Panc1 (cell line): ENCODE measurements around the gene ARFIP1.

Experiments
- CTCF ChIP-seq: fragments of 450-650 bp; IDR thresholded peaks from 2 replicates; pipeline ENCODE4 v1.5.1; 2017; ENCODE audit warnings: mild to moderate bottlenecking
- POLR2AphosphoS5 ChIP-seq: IDR thresholded peaks from 2 replicates; pipeline ENCODE4 v1.6.1; 2012; ENCODE audit warnings: mild to moderate bottlenecking, low read depth, low read length, moderate library complexity
- SIN3A ChIP-seq: IDR thresholded peaks from 2 replicates; pipeline ENCODE4 v1.6.1; 2012; ENCODE audit warnings: low read depth, mild to moderate bottlenecking, low read length, moderate library complexity, borderline replicate concordance; ENCODE audit not compliant: insufficient read depth
- TCF7L2 ChIP-seq: IDR thresholded peaks from 2 replicates; pipeline ENCODE4 v1.6.1; 2011; ENCODE audit warnings: mild to moderate bottlenecking, low read depth, low read length, inconsistent platforms

GRCh38 chr4:152849350-152849749, 69.6 kb downstream of the ARFIP1 start:
- TF ChIP-seq CTCF (no peak), POLR2AphosphoS5 (no peak), SIN3A (no peak), TCF7L2 (no peak)
